Cardiac muscle cell (in vitro differentiated cells and primary cell): ENCODE results near the gene UFSP2. TPM values are rescaled to one million over a fixed set of nuclear protein-coding genes. Genes with fewer than 3 reads are reported as not detected.

ENCODE experiments used
- DNase-seq, 2 donors: peaks; one replicate each; pipeline versions ENCODE4 v3.0.0 to v3.0.0-alpha.2; 2010 to 2017; ENCODE audit warnings: low read depth in 1 of 2, low spot score in 1 of 2
- H3K27ac ChIP-seq: fragments of 200-600 bp; sonication (generic); 2 replicates; pipeline ENCODE4 v1.5.1; 2016
- H3K27me3 ChIP-seq: fragments of 200-600 bp; sonication (generic); 2 replicates; pipeline ENCODE4 v1.6.0; 2016; ENCODE audit warnings: control low read depth
- H3K36me3 ChIP-seq: fragments of 200-600 bp; sonication (generic); 2 replicates; pipeline ENCODE4 v1.5.1; 2016; ENCODE audit warnings: control low read depth
- H3K4me1 ChIP-seq: fragments of 200-600 bp; sonication (generic); 2 replicates; pipeline ENCODE4 v1.8.1; 2017; ENCODE audit warnings: low read depth, mild to moderate bottlenecking, mixed run types
- H3K4me3 ChIP-seq: fragments of 200-600 bp; sonication (generic); 2 replicates; pipeline ENCODE4 v1.5.1; 2016; ENCODE audit warnings: mild to moderate bottlenecking
- H3K9me3 ChIP-seq: fragments of 200-600 bp; sonication (generic); 2 replicates; pipeline ENCODE4 v1.5.1; 2017; ENCODE audit warnings: low read depth, mild to moderate bottlenecking, control low read depth
- CTCF ChIP-seq: IDR thresholded peaks from 2 replicates; pipeline ENCODE4 v1.5.1; 2012; ENCODE audit warnings: low read depth, mild to moderate bottlenecking, low read length
- polyA plus RNA-seq: library from polyadenylated mRNA; unstranded; fragments of >200 nt; fragmentation: Nextera tagmentation; extraction: Ambion mirVana; gene quantifications from 2 replicates; pipeline ENCODE4 v1.2.1, GENCODE V29; 2016
- total RNA-seq: library from RNA; depleted of rRNA; stranded (reverse); fragments of >200 nt; gene quantifications from 2 replicates; pipeline ENCODE4 v1.2.3, GENCODE V29; 2016

The UFSP2 gene
- total and polyA plus RNA-seq, 2 experiments from 2014 or later, result 28.0 to 50.6 TPM

DNA sequence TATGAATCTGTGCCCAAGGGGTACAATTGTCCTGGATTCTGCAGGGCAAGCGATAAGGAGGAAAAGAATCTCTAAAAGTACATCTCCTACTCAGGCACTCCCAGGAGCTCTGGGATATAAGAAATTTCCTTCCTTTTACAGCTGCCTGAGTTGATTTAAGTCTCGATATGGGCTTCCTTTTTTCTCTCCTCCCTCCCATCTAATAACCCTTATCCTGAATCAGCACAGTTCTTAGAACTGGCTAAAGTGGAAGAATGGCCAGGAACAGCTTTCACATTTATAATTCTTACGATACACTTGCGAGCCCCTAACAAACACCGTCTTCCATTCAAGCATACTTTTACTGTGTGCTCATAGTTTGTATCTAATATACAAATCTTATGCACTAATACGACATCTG, 51.2 kb downstream of the UFSP2 start:
- H3K4me3 ChIP-seq, result no peak overlapping the region
- H3K9me3 ChIP-seq, result no peaks in the 10 kb centered on the region
- H3K4me1 ChIP-seq, result no peaks in the 10 kb centered on the region
- TF ChIP-seq CTCF, result no peak
- H3K36me3 ChIP-seq, result no peaks in the 10 kb centered on the region
- no peak overlapping the region for H3K27ac ChIP-seq
- no peak for DNase-seq
- H3K27me3 ChIP-seq, result no peaks in the 10 kb centered on the region

DNA sequence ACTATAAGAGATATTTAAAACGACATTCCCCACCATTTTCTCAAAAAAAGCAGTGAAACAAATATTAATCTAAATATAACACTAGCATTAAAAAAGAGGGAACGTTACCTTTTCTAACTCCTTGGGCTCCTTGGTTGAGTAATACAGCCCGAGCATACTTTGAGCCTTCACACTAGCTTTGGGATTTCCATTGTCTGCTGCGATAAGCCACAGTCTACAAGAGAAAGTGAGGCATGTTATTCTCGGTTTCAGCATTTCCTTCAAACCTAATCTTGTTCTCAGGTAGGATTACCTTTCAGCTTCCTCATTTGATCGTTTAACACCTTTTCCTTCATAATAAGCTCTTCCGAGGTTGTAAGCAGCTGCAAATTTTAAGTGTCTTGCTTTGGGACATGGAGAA, 51.7 kb downstream of the UFSP2 start:
- H3K9me3 ChIP-seq, result no peaks in the 10 kb centered on the region
- H3K4me3 ChIP-seq, result no peak overlapping the region
- no peaks in the 10 kb centered on the region for H3K27me3 ChIP-seq
- no peak for DNase-seq
- no peaks in the 10 kb centered on the region for H3K4me1 ChIP-seq
- H3K27ac ChIP-seq, result no peak overlapping the region
- no peak for TF ChIP-seq CTCF
- no peaks in the 10 kb centered on the region for H3K36me3 ChIP-seq

DNA sequence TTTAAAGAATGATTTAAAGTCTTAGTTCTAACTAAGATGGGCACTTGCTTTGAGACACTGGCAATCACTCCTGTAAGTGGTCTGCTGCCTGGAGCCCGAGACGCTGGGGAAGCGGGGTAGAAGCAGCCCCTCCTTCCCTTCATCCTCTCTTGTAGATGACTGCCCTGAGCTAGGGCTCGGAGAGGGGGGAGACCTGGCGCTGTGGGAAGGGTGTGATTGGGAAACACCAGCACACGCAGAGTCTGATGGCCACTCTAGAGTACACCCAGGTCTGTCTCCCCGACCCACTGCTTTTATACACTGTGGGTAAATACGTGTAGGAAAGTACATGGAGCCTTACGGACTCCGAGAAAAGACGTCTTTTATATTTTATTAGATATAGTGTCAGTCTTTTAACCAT, 54.1 kb downstream of the UFSP2 start:
- no peaks in the 10 kb centered on the region for H3K27me3 ChIP-seq
- no peaks in the 10 kb centered on the region for H3K4me1 ChIP-seq
- no peaks in the 10 kb centered on the region for H3K9me3 ChIP-seq
- DNase-seq, result no peak
- H3K4me3 ChIP-seq, result no peak overlapping the region
- H3K36me3 ChIP-seq, result no peaks in the 10 kb centered on the region
- no peak for TF ChIP-seq CTCF
- H3K27ac ChIP-seq, result no peak overlapping the region

DNA sequence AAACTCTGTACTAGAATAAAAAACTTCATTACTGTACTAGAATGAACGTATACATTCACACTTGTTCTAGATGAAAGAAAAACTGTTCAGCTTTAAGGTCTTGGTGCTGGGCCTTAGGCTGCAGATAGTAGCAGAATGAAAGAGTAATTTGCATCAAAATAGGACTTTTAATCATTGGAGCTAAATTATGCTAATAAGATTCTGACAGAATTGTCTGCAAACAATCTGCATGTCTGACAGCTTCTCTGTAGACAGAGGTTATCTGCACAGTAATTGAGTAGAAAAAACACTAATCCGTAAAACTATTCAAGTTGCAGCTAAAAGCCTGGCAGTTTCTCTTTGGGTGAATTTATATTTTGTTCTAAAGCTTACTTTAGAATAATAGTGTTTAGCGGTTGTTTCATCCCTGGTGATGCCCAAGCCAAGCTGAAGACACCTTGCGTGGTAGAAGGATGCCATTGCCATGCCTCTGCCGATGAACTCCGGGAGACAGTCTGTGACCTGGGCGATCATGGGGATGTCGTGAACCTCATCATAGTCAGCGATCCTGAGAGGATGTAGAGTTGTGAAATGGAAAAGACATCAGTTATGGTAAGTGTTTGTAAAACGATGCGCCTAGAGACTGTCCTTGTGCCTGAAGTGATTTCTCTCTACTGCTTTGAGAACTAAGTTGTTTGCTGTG, 55.4 kb downstream of the UFSP2 start:
- no peaks in the 10 kb centered on the region for H3K4me1 ChIP-seq
- DNase-seq, result no peak
- no peaks in the 10 kb centered on the region for H3K9me3 ChIP-seq
- no peaks in the 10 kb centered on the region for H3K27me3 ChIP-seq
- H3K27ac ChIP-seq, result no peak overlapping the region
- no peaks in the 10 kb centered on the region for H3K36me3 ChIP-seq
- H3K4me3 ChIP-seq, result no peak overlapping the region
- no peak for TF ChIP-seq CTCF

DNA sequence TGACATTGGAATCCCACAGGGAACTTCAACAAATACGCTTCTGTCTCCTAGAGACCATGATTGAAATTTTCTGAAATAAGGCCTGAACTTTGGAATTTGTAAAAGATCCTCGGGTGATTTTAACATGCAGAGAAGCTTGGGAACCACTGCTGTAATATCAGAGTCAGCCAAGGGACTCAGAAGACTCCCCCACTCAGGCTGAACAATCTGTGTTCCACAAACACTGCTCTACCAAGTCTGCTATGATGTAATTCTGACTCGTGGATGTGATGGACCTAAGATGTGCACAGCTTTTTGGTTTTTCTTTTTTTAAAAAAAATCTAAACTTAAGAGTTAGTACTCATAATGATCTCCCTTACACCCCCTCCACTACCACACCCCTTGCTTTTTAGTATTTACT, 56.0 kb downstream of the UFSP2 start:
- H3K27ac ChIP-seq, result no peak overlapping the region
- H3K36me3 ChIP-seq, result no peaks in the 10 kb centered on the region
- H3K4me1 ChIP-seq, result no peaks in the 10 kb centered on the region
- no peaks in the 10 kb centered on the region for H3K9me3 ChIP-seq
- H3K27me3 ChIP-seq, result no peaks in the 10 kb centered on the region
- TF ChIP-seq CTCF, result no peak
- no peak overlapping the region for H3K4me3 ChIP-seq
- peak in 1 of 2 donors; percentile 13 for DNase-seq
